AML-193 (cell line): ENCODE results near the gene ACOXL.
A peak's percentile ranks its signal among the peaks of the same experiment; 100 is the strongest.

Experiments used
- DNase-seq, 2 experiments: peaks; one replicate each; lab custom pipeline; 2025; lab: John Stamatoyannopoulos, UW

Gene ACOXL

GRCh38 chr2:110977403-110977802, 245.0 kb downstream of the ACOXL start:
- DNase-seq = no peak

GRCh38 chr2:110978148-110978547, 245.8 kb downstream of the ACOXL start:
- DNase-seq = no peak

GRCh38 chr2:110978756-110979470, 246.5 kb downstream of the ACOXL start:
- no peak for DNase-seq

GRCh38 chr2:110979471-110980338, 247.3 kb downstream of the ACOXL start:
- DNase-seq = no peak

GRCh38 chr2:110980339-110981062, 248.1 kb downstream of the ACOXL start:
- no peak for DNase-seq

GRCh38 chr2:110983133-110983532, 250.8 kb downstream of the ACOXL start:
- peak; percentile 26 to 32 for DNase-seq

- DNase-seq = no peak
Measured at GRCh38 chr2:110984694-110985490, 252.5 kb downstream of the ACOXL start.

GRCh38 chr2:110990440-110990839, 258.1 kb downstream of the ACOXL start:
- no peak for DNase-seq

- no peak for DNase-seq
Measured at GRCh38 chr2:110991911-110992310, 259.5 kb downstream of the ACOXL start.

GRCh38 chr2:110992886-110993285, 260.5 kb downstream of the ACOXL start:
- no peak for DNase-seq

GRCh38 chr2:110993557-110994231, 261.3 kb downstream of the ACOXL start:
- peak; percentile 68 to 82 for DNase-seq

GRCh38 chr2:110994250-110994961, 262.0 kb downstream of the ACOXL start:
- DNase-seq = peak; percentile 95 to 96

- DNase-seq = no peak
Measured at GRCh38 chr2:110995911-110996310, 263.5 kb downstream of the ACOXL start.

- no peak for DNase-seq
Measured at GRCh38 chr2:110997331-110998045, 265.1 kb downstream of the ACOXL start.

- DNase-seq = no peak
Measured at GRCh38 chr2:110998311-110998710, 265.9 kb downstream of the ACOXL start.

GRCh38 chr2:110999626-111000025, 267.3 kb downstream of the ACOXL start:
- no peak for DNase-seq

GRCh38 chr2:111005307-111005706, 272.9 kb downstream of the ACOXL start:
- DNase-seq = no peak

GRCh38 chr2:111005821-111006220, 273.4 kb downstream of the ACOXL start:
- no peak for DNase-seq

GRCh38 chr2:111007757-111008688, 275.6 kb downstream of the ACOXL start:
- peak; percentile 16 to 20 for DNase-seq
